NCI-H1694 (cell line): ENCODE results near the gene GUCY2D.
"Not testable (repeated sequence)": the region's sequence is repeated elsewhere in the genome, so short reads cannot be mapped to it uniquely, and the experiment has no call there.

Experiments
- DNase-seq: peaks from one replicate; lab custom pipeline; 2025; lab: John Stamatoyannopoulos, UW

Gene GUCY2D

GRCh38 chr17:8018436-8018835, 16.0 kb downstream of the GUCY2D start:
- DNase-seq, result no peak

- DNase-seq, result no peak
Observed at GRCh38 chr17:8019166-8019565, 16.8 kb downstream of the GUCY2D start.

- no peak for DNase-seq
Observed at GRCh38 chr17:8019665-8020650, 17.5 kb downstream of the GUCY2D start.

- DNase-seq, result no peak
Observed at GRCh38 chr17:8020776-8021564, 18.6 kb downstream of the GUCY2D start.

- DNase-seq, result no peak
Observed at GRCh38 chr17:8021565-8022359, 19.3 kb downstream of the GUCY2D start.

- no peak for DNase-seq
Observed at GRCh38 chr17:8022360-8023003, 20.1 kb downstream of the GUCY2D start.

- not testable (repeated sequence) for DNase-seq
Observed at GRCh38 chr17:8024161-8024560, 21.7 kb downstream of the GUCY2D start.

GRCh38 chr17:8025176-8025911, 22.9 kb downstream of the GUCY2D start:
- DNase-seq, result no peak

- no peak for DNase-seq
Observed at GRCh38 chr17:8029121-8029520, 26.7 kb downstream of the GUCY2D start.

- no peak for DNase-seq
Observed at GRCh38 chr17:8031261-8031661, 28.8 kb downstream of the GUCY2D start.

- no peak for DNase-seq
Observed at GRCh38 chr17:8031950-8032349, 29.5 kb downstream of the GUCY2D start.

GRCh38 chr17:8032442-8032841, 30.0 kb downstream of the GUCY2D start:
- DNase-seq, result no peak

- DNase-seq, result no peak
Observed at GRCh38 chr17:8038954-8039610, 36.7 kb downstream of the GUCY2D start, which contains the start of gene ALOX15B. ALOX15B (plus strand) TSS chr17:8039059; CDS start chr17:8039156, 97 bp downstream.

- DNase-seq, result no peak
Observed at GRCh38 chr17:8039611-8040168, 37.3 kb downstream of the GUCY2D start.

GRCh38 chr17:8041249-8041928, 39.0 kb downstream of the GUCY2D start:
- peak; percentile 66 for DNase-seq

- DNase-seq, result no peak
Observed at GRCh38 chr17:8041979-8042378, 39.6 kb downstream of the GUCY2D start.

GRCh38 chr17:8044819-8045810, 42.7 kb downstream of the GUCY2D start:
- no peak for DNase-seq
